OCI-LY1 (cell line): ENCODE data around the gene REC114.

Experiments used
- EZH2 ChIP-seq: fragments of 200-600 bp; sonication (generic), shearing (Covaris generic); IDR thresholded peaks from 2 replicates; pipeline ENCODE4 v1.8.0; 2017; ENCODE audit warnings: borderline replicate concordance, mixed run types, mild to moderate bottlenecking, antibody characterized with exemption, low read length, moderate library complexity, mixed read lengths
- TF ChIP-seq, protein P1 (sequence below): fragments of 200-600 bp; sonication (generic), shearing (Covaris generic); IDR thresholded peaks from 2 replicates; pipeline ENCODE4 v1.5.1; 2017; ENCODE audit warnings: mild to moderate bottlenecking, antibody characterized with exemption, low read length, moderate library complexity, mixed read lengths

DNA sequence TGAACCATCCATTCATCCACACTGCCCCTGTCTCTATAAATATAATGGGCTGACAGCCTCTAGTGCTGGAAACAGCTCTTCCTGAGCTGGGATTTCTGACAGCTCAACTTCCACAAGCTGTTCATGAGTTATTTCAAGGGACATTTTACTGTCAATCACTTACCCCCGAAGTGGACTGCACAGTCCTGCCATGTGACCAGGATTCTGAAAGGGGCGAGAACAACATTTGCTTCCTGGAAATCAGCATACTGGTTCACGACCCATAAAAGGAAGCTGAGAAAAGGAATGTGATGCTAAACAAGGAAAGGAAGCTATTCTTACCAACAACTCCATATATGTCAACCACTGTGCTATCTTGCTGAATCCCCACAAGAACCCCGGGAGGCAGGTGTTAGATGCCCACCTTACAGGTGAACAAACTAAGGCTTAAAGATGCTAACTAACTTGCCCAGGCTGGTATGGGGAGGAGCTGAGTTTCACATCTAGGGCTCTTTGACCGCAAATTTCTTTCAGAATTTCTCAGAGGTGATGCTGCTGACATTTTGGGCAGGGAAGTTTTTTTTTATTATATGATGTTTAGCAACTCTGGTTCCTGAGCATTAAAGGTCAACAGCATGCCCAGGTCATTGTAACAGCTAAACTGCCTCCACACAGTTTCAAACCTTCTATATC is 16.5 kb upstream of the REC114 start:
- no peak for TF ChIP-seq EZH2
- TF ChIP-seq, protein P1, sequence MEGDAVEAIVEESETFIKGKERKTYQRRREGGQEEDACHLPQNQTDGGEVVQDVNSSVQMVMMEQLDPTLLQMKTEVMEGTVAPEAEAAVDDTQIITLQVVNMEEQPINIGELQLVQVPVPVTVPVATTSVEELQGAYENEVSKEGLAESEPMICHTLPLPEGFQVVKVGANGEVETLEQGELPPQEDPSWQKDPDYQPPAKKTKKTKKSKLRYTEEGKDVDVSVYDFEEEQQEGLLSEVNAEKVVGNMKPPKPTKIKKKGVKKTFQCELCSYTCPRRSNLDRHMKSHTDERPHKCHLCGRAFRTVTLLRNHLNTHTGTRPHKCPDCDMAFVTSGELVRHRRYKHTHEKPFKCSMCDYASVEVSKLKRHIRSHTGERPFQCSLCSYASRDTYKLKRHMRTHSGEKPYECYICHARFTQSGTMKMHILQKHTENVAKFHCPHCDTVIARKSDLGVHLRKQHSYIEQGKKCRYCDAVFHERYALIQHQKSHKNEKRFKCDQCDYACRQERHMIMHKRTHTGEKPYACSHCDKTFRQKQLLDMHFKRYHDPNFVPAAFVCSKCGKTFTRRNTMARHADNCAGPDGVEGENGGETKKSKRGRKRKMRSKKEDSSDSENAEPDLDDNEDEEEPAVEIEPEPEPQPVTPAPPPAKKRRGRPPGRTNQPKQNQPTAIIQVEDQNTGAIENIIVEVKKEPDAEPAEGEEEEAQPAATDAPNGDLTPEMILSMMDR: no peak
